Right lung (tissue), 5 donors: ENCODE results near the gene TMEM109. TPM values are rescaled to one million over a fixed set of nuclear protein-coding genes. Genes with fewer than 3 reads are reported as not detected.

Experiments used
- DNase-seq, 2 donors: peaks; one replicate each; pipeline ENCODE4 v3.0.0-alpha.2; 2013
- polyA plus RNA-seq, 5 donors: library from polyadenylated mRNA; unstranded; fragments of 120-200 nt; gene quantifications; one replicate each; pipeline versions ENCODE4 v1.2.1 to v1.2.3, GENCODE V29; 2013; ENCODE audit warnings: inconsistent platforms in 1 of 5, low replicate concordance in 1 of 5; ENCODE audit not compliant: insufficient read length in 5 of 5, insufficient read depth in 1 of 5

The TMEM109 gene
- polyA plus RNA-seq, 5 donors, result 71.2 to 107 (median 79.9) TPM

GRCh38 chr11:60939855-60940254, 25.9 kb downstream of the TMEM109 start:
- DNase-seq, result no peak

GRCh38 chr11:60941371-60942119, 27.6 kb downstream of the TMEM109 start:
- no peak for DNase-seq

GRCh38 chr11:60942219-60942618, 28.3 kb downstream of the TMEM109 start:
- no peak for DNase-seq

- DNase-seq, result peak; percentile 57 to 59
Observed at GRCh38 chr11:60942970-60943565, 29.1 kb downstream of the TMEM109 start.

GRCh38 chr11:60944490-60945294, 30.7 kb downstream of the TMEM109 start:
- no peak for DNase-seq

- DNase-seq, result no peak
Observed at GRCh38 chr11:60945295-60945667, 31.3 kb downstream of the TMEM109 start.

- DNase-seq, result no peak
Observed at GRCh38 chr11:60946601-60947264, 32.8 kb downstream of the TMEM109 start.

GRCh38 chr11:60947700-60948099, 33.7 kb downstream of the TMEM109 start:
- DNase-seq, result no peak

GRCh38 chr11:60948250-60948649, 34.3 kb downstream of the TMEM109 start:
- no peak for DNase-seq

- DNase-seq, result no peak
Observed at GRCh38 chr11:60950024-60950423, 36.1 kb downstream of the TMEM109 start.

- peak in 1 of 2 donors; percentile 38 for DNase-seq
Observed at GRCh38 chr11:60950933-60951605, 37.1 kb downstream of the TMEM109 start.

- DNase-seq, result no peak
Observed at GRCh38 chr11:60951606-60951903, 37.6 kb downstream of the TMEM109 start.

- peak; percentile 57 to 65 for DNase-seq
Observed at GRCh38 chr11:60951904-60952741, 38.2 kb downstream of the TMEM109 start, which contains the start of gene SLC15A3. Gene SLC15A3 (minus strand): TSS chr11:60952176. CDS start chr11:60951551, 625 bp downstream.

- DNase-seq, result no peak
Observed at GRCh38 chr11:60952742-60953170, 38.8 kb downstream of the TMEM109 start.

- DNase-seq, result no peak
Observed at GRCh38 chr11:60953781-60954180, 39.8 kb downstream of the TMEM109 start.

- no peak for DNase-seq
Observed at GRCh38 chr11:60954421-60954820, 40.5 kb downstream of the TMEM109 start.

- no peak for DNase-seq
Observed at GRCh38 chr11:60955571-60955970, 41.6 kb downstream of the TMEM109 start.

GRCh38 chr11:60957188-60957587, 43.2 kb downstream of the TMEM109 start:
- no peak for DNase-seq

GRCh38 chr11:60959431-60959830, 45.5 kb downstream of the TMEM109 start:
- DNase-seq, result no peak

- no peak for DNase-seq
Observed at GRCh38 chr11:60960405-60960804, 46.4 kb downstream of the TMEM109 start.

GRCh38 chr11:60964801-60965200, 50.8 kb downstream of the TMEM109 start:
- no peak for DNase-seq
